HAP-1 (cell line): ENCODE data around the gene HELT.

Experiments
- DNase-seq, 2 experiments: peaks; one replicate each; pipeline ENCODE4 v3.0.0-alpha.2; 2016 to 2020; ENCODE audit warnings: low spot score in 2 of 2
- H3K27me3 ChIP-seq: fragments of 250-450 bp; sonication (Bioruptor Pico); 2 replicates; pipeline ENCODE4 v1.5.1; 2020; ENCODE audit warnings: low read depth, mild to moderate bottlenecking, moderate library complexity
- H3K36me3 ChIP-seq: fragments of 250-450 bp; sonication (Bioruptor Pico); replicated peaks from 2 replicates; pipeline ENCODE4 v1.5.1; 2020; ENCODE audit warnings: mild to moderate bottlenecking
- H3K4me1 ChIP-seq: fragments of 250-450 bp; sonication (Bioruptor Pico); 2 replicates; pipeline ENCODE4 v1.5.1; 2020; ENCODE audit warnings: mild to moderate bottlenecking
- H3K4me3 ChIP-seq: fragments of 250-450 bp; sonication (Bioruptor Pico); 2 replicates; pipeline ENCODE4 v1.5.1; 2020; ENCODE audit warnings: mild to moderate bottlenecking, moderate library complexity
- H3K9me3 ChIP-seq: fragments of 250-450 bp; sonication (Bioruptor Pico); 2 replicates; pipeline ENCODE4 v1.5.1; 2020; ENCODE audit warnings: mild to moderate bottlenecking, moderate library complexity
- in situ Hi-C: fragments of 300-500 bp; cut with MboI; formaldehyde crosslinking; loops from 3 replicates; pipeline ENCODE4 v1.14.3; 2020; ENCODE audit warnings: low sequenced_read_pairs, inconsistent platforms, mixed read lengths

Gene HELT

GRCh38 chr4:185015108-185015507, 3.2 kb upstream of the HELT start:
- Histone ChIP-seq H3K4me3 (no peak overlapping the region), H3K36me3 (no peaks in the 10 kb centered on the region), H3K4me1 (no peaks in the 10 kb centered on the region), H3K9me3 (no peaks in the 10 kb centered on the region), H3K27me3 (peaks cover 56% of the 10 kb centered on the region)
- DNase-seq = no peak
- in situ Hi-C loops = no loop called here

- H3K4me3 ChIP-seq = no peak overlapping the region
- in situ Hi-C loops = no loop called here
- no peak for DNase-seq
- H3K36me3 ChIP-seq = no peaks in the 10 kb centered on the region
- H3K9me3 ChIP-seq = no peaks in the 10 kb centered on the region
- H3K27me3 ChIP-seq = peaks cover 59% of the 10 kb centered on the region
- H3K4me1 ChIP-seq = no peaks in the 10 kb centered on the region
Observed at GRCh38 chr4:185016101-185016940, 2.0 kb upstream of the HELT start.

- Histone ChIP-seq H3K4me3 (no peak overlapping the region), H3K4me1 (no peaks in the 10 kb centered on the region), H3K36me3 (no peaks in the 10 kb centered on the region), H3K27me3 (peaks cover 62% of the 10 kb centered on the region), H3K9me3 (no peaks in the 10 kb centered on the region)
- peak in 1 of 2 experiments; percentile 35 for DNase-seq
- in situ Hi-C loops = no loop called here
Observed at GRCh38 chr4:185016946-185017758, 1.1 kb upstream of the HELT start.

- H3K4me1 ChIP-seq = no peaks in the 10 kb centered on the region
- H3K9me3 ChIP-seq = no peaks in the 10 kb centered on the region
- H3K36me3 ChIP-seq = no peaks in the 10 kb centered on the region
- peaks cover 58% of the 10 kb centered on the region for H3K27me3 ChIP-seq
- in situ Hi-C loops = no loop called here
- DNase-seq = no peak
- H3K4me3 ChIP-seq = no peak overlapping the region
Observed at GRCh38 chr4:185018834-185019455, 655 bp downstream of the HELT start.

- no peaks in the 10 kb centered on the region for H3K36me3 ChIP-seq
- no peaks in the 10 kb centered on the region for H3K4me1 ChIP-seq
- in situ Hi-C loops = no loop called here
- H3K27me3 ChIP-seq = peaks cover 58% of the 10 kb centered on the region
- DNase-seq = no peak
- no peak overlapping the region for H3K4me3 ChIP-seq
- H3K9me3 ChIP-seq = no peaks in the 10 kb centered on the region
Observed at GRCh38 chr4:185019456-185020292, 1.4 kb downstream of the HELT start.

GRCh38 chr4:185020293-185020808, 2.1 kb downstream of the HELT start:
- no peak overlapping the region for H3K4me3 ChIP-seq
- in situ Hi-C loops = no loop called here
- peaks cover 57% of the 10 kb centered on the region for H3K27me3 ChIP-seq
- no peaks in the 10 kb centered on the region for H3K9me3 ChIP-seq
- H3K4me1 ChIP-seq = no peaks in the 10 kb centered on the region
- H3K36me3 ChIP-seq = no peaks in the 10 kb centered on the region
- DNase-seq = no peak

- Histone ChIP-seq H3K9me3 (no peaks in the 10 kb centered on the region), H3K36me3 (no peaks in the 10 kb centered on the region), H3K4me1 (no peaks in the 10 kb centered on the region), H3K4me3 (no peak overlapping the region), H3K27me3 (peaks cover 51% of the 10 kb centered on the region)
- no peak for DNase-seq
- in situ Hi-C loops = no loop called here
Observed at GRCh38 chr4:185020863-185021761, 2.8 kb downstream of the HELT start.

- no peaks in the 10 kb centered on the region for H3K36me3 ChIP-seq
- peaks cover 45% of the 10 kb centered on the region for H3K27me3 ChIP-seq
- no peaks in the 10 kb centered on the region for H3K4me1 ChIP-seq
- H3K9me3 ChIP-seq = no peaks in the 10 kb centered on the region
- in situ Hi-C loops = no loop called here
- DNase-seq = no peak
- no peak overlapping the region for H3K4me3 ChIP-seq
Observed at GRCh38 chr4:185023471-185023870, 5.2 kb downstream of the HELT start.

GRCh38 chr4:185028625-185029024, 10.3 kb downstream of the HELT start:
- H3K9me3 ChIP-seq = no peaks in the 10 kb centered on the region

GRCh38 chr4:185031611-185032010, 13.3 kb downstream of the HELT start:
- H3K4me1 ChIP-seq = no peaks in the 10 kb centered on the region
- H3K27me3 ChIP-seq = peaks cover 18% of the 10 kb centered on the region
- DNase-seq = no peak
- no peaks in the 10 kb centered on the region for H3K9me3 ChIP-seq
- H3K36me3 ChIP-seq = no peaks in the 10 kb centered on the region
- in situ Hi-C loops = loop anchor here (10.0 kb wide), 1 partner anchor 63 kb away; no protein-coding TSS in a partner anchor
- H3K4me3 ChIP-seq = no peak overlapping the region

More at GRCh38 chr4:185028625-185029024, 10.3 kb downstream of the HELT start:
- Histone ChIP-seq H3K4me3 (no peak overlapping the region), H3K36me3 (no peaks in the 10 kb centered on the region), H3K27me3 (peaks cover 19% of the 10 kb centered on the region), H3K4me1 (no peaks in the 10 kb centered on the region)
- in situ Hi-C loops = no loop called here
- no peak for DNase-seq

GRCh38 chr4:185033072-185033471, 14.8 kb downstream of the HELT start:
- Histone ChIP-seq H3K9me3 (no peaks in the 10 kb centered on the region), H3K27me3 (peaks cover 14% of the 10 kb centered on the region), H3K4me1 (no peaks in the 10 kb centered on the region), H3K4me3 (no peak overlapping the region), H3K36me3 (no peaks in the 10 kb centered on the region)
- in situ Hi-C loops = loop anchor here (10.0 kb wide), 1 partner anchor 62 kb away; no protein-coding TSS in a partner anchor
- DNase-seq = no peak

- Histone ChIP-seq H3K4me3 (no peak overlapping the region), H3K27me3 (peaks cover 14% of the 10 kb centered on the region), H3K36me3 (no peaks in the 10 kb centered on the region), H3K4me1 (no peaks in the 10 kb centered on the region), H3K9me3 (no peaks in the 10 kb centered on the region)
- DNase-seq = no peak
- in situ Hi-C loops = loop anchor here (10.0 kb wide), 1 partner anchor 61 kb away; no protein-coding TSS in a partner anchor
Observed at GRCh38 chr4:185033950-185034349, 15.7 kb downstream of the HELT start.
